ENCODE data around the gene FGD6. TPM values are rescaled to one million over a fixed set of nuclear protein-coding genes. Genes with fewer than 3 reads are reported as not detected.

Gene FGD6
- total RNA-seq, 4 donors from 2014 or later, result 2.9 to 8.4 (median 4.4) TPM

- H3K27ac ChIP-seq, result no peak overlapping the region
- intact Hi-C loops (cut with DNase I; ENCODE audit: low total_unique reads), result no loop called here
- ATAC-seq, result no peak
Measured at GRCh38 chr12:95185072-95185471, 32.2 kb downstream of the FGD6 start.

GRCh38 chr12:95184121-95184520 lies 33.1 kb downstream of the FGD6 start:
- DNase-seq, result no peak
- intact Hi-C loops (cut with DNase I; ENCODE audit: low total_unique reads), result no loop called here
- Histone ChIP-seq H3K27ac (no peak overlapping the region), H3K4me3 (no peak overlapping the region), H3K36me3 (no peaks in the 10 kb centered on the region), H3K27me3 (no peaks in the 10 kb centered on the region), H3K4me1 (no peaks in the 10 kb centered on the region), H3K9me3 (no peaks in the 10 kb centered on the region)
- TF ChIP-seq CTCF (IDR thresholded peaks at IDR 0.05 in 4 of 5, conservative IDR thresholded peaks at IDR 0.05 in 1 of 5) (no peak), POLR2A (IDR thresholded peaks at IDR 0.05) (no peak)
- in situ Hi-C loops (cut with MboI; ENCODE audit: low sequenced_read_pairs in 4 of 4), result no loop called here
- no peak for ATAC-seq

More at GRCh38 chr12:95185072-95185471, 32.2 kb downstream of the FGD6 start:
- DNase-seq, result no peak
- Histone ChIP-seq H3K9me3 (no peaks in the 10 kb centered on the region), H3K4me3 (no peak overlapping the region), H3K27me3 (no peaks in the 10 kb centered on the region), H3K36me3 (no peaks in the 10 kb centered on the region), H3K4me1 (no peaks in the 10 kb centered on the region)
- TF ChIP-seq POLR2A (IDR thresholded peaks at IDR 0.05) (no peak), CTCF (IDR thresholded peaks at IDR 0.05 in 4 of 5, conservative IDR thresholded peaks at IDR 0.05 in 1 of 5) (no peak)
- in situ Hi-C loops (cut with MboI; ENCODE audit: low sequenced_read_pairs in 4 of 4), result no loop called here

- ATAC-seq, result no peak
- Histone ChIP-seq H3K27ac (no peak overlapping the region), H3K27me3 (no peaks in the 10 kb centered on the region), H3K4me3 (no peak overlapping the region), H3K9me3 (no peaks in the 10 kb centered on the region), H3K36me3 (no peaks in the 10 kb centered on the region), H3K4me1 (no peaks in the 10 kb centered on the region)
- intact Hi-C loops (cut with DNase I; ENCODE audit: low total_unique reads) (no loop called here), in situ Hi-C loops (cut with MboI; ENCODE audit: low sequenced_read_pairs in 4 of 4) (no loop called here)
- TF ChIP-seq POLR2A (IDR thresholded peaks at IDR 0.05) (no peak), CTCF (IDR thresholded peaks at IDR 0.05 in 4 of 5, conservative IDR thresholded peaks at IDR 0.05 in 1 of 5) (no peak)
- DNase-seq, result no peak
Measured at GRCh38 chr12:95182868-95183415, 34.3 kb downstream of the FGD6 start.

GRCh38 chr12:95181103-95181502 lies 36.2 kb downstream of the FGD6 start:
- Histone ChIP-seq H3K27ac (no peak overlapping the region), H3K9me3 (no peaks in the 10 kb centered on the region), H3K4me3 (no peak overlapping the region), H3K36me3 (no peaks in the 10 kb centered on the region), H3K27me3 (no peaks in the 10 kb centered on the region), H3K4me1 (no peaks in the 10 kb centered on the region)
- ATAC-seq, result no peak
- in situ Hi-C loops (cut with MboI; ENCODE audit: low sequenced_read_pairs in 4 of 4), result no loop called here
- DNase-seq, result no peak
- intact Hi-C loops (cut with DNase I; ENCODE audit: low total_unique reads), result no loop called here
- TF ChIP-seq POLR2A (IDR thresholded peaks at IDR 0.05) (no peak), CTCF (IDR thresholded peaks at IDR 0.05 in 4 of 5, conservative IDR thresholded peaks at IDR 0.05 in 1 of 5) (no peak)

- Histone ChIP-seq H3K9me3 (no peaks in the 10 kb centered on the region), H3K27me3 (no peaks in the 10 kb centered on the region), H3K4me3 (no peak overlapping the region), H3K4me1 (no peaks in the 10 kb centered on the region), H3K27ac (no peak overlapping the region), H3K36me3 (no peaks in the 10 kb centered on the region)
- in situ Hi-C loops (cut with MboI; ENCODE audit: low sequenced_read_pairs in 4 of 4) (no loop called here), intact Hi-C loops (cut with DNase I; ENCODE audit: low total_unique reads) (no loop called here)
- no peak for ATAC-seq
- TF ChIP-seq CTCF (IDR thresholded peaks at IDR 0.05 in 4 of 5, conservative IDR thresholded peaks at IDR 0.05 in 1 of 5), result no peak
- no peak for TF ChIP-seq POLR2A (IDR thresholded peaks at IDR 0.05)
- DNase-seq, result no peak
Measured at GRCh38 chr12:95179011-95179410, 38.3 kb downstream of the FGD6 start.

Measured in gastrocnemius medialis (tissue), 4 donors.